Pancreas (tissue), 10 donors: Measurements from ENCODE around the gene DAAM2. TPM values are rescaled to one million over a fixed set of nuclear protein-coding genes. Genes with fewer than 3 reads are reported as not detected.
A peak's percentile ranks its signal among the peaks of the same experiment; 100 is the strongest.

Source experiments
- ATAC-seq, 4 donors: fragments of 200-7000 bp; cut with Tn5 transposase; one replicate each; pipeline versions ENCODE4 v1.8.0 to v1.9.1; 2020; ENCODE audit warnings: mild to moderate bottlenecking in 4 of 4, moderate library complexity in 4 of 4
- DNase-seq, 6 donors: peaks; one replicate each; pipeline ENCODE4 v3.0.0-alpha.2; 2020
- FAIRE-seq: peaks from 2 replicates; lab custom pipeline; 2012; peaks lifted over from hg19 to GRCh38; lab: Jason Lieb, UNC
- H3K27ac ChIP-seq, 4 donors: fragments of 200-600 bp; sonication (generic); 1 replicate in 3 of 4; 2 replicates in 1 of 4; pipeline versions ENCODE4 v1.5.0 to v1.8.0; 2020
- H3K27me3 ChIP-seq, 4 donors: fragments of 200-600 bp; one replicate each; pipeline ENCODE4 v1.8.0; 2021
- H3K36me3 ChIP-seq, 3 donors: fragments of 200-600 bp; sonication (generic) in 1 of 3; one replicate each; pipeline versions ENCODE4 v1.5.0 to v1.8.0; 2020 to 2021
- H3K4me1 ChIP-seq, 3 donors: fragments of 200-600 bp; one replicate each; pipeline ENCODE4 v1.8.0; 2021
- H3K4me3 ChIP-seq, 4 donors: fragments of 200-600 bp; sonication (generic) in 2 of 4; one replicate each; pipeline versions ENCODE4 v1.5.0 to v1.8.0; 2020 to 2021
- H3K9me3 ChIP-seq, 4 donors: fragments of 200-600 bp; one replicate each; pipeline ENCODE4 v1.8.0; 2021
- CTCF ChIP-seq, 4 donors: fragments of 200-600 bp; sonication (generic) in 3 of 4; IDR thresholded peaks; one replicate each; pipeline versions ENCODE4 v1.5.0 to v1.8.0; 2021; ENCODE audit warnings: antibody characterized with exemption in 4 of 4
- WGBS, 2 donors: extraction: QIAGEN DNeasy Blood & Tissue Kit; methylation state at CpG; one replicate each; pipeline ENCODE4 v1.1.7; 2013; 5-methylcytosine and 5-hydroxymethylcytosine counted together
- intact Hi-C, 3 donors: fragments of 100-400 bp; cut with DNase I; formaldehyde crosslinking; loops; one replicate each; pipeline versions ENCODE4 v1.11.1 to v1.14.2; 2022
- polyA plus RNA-seq, 2 donors: library from polyadenylated mRNA; stranded (reverse); fragments of 200-250 nt; gene quantifications; one replicate each; pipeline ENCODE4 v1.2.3, GENCODE V29; 2013
- total RNA-seq, 6 donors: library from RNA; stranded (reverse); fragmentation: NEBNext Ultra II Directional in 4 of 6; extraction: Animal tissue kit (Norgen Biotek cat#: 25700) in 4 of 6; gene quantifications; one replicate each; pipeline versions ENCODE4 v1.2.1 to v1.2.4, GENCODE V29; 2021 to 2023
- donor health status: healthy with polysubstance abuse.
- donor health status: DM: no; HTN: no; CAD: no; lungs with moderate emphysema.
- donor health status: DM: no; HTN: no; CAD: no.
- donor health status: control.
- donor health status: control.
- donor health status: Bipolar disorder and iron deficiency.
- donor health status: DM: yes; HTN: yes; CAD: no.
- donor health status: DM: no; HTN: no; CAD: no.
- donor health status: DM: no; HTN: no; CAD: no.
- donor health status: DM: yes; HTN: yes; CAD: no.

The DAAM2 gene
- total and polyA plus RNA-seq, 8 donors = 4.0 to 10.5 (median 7.2) TPM

DNA sequence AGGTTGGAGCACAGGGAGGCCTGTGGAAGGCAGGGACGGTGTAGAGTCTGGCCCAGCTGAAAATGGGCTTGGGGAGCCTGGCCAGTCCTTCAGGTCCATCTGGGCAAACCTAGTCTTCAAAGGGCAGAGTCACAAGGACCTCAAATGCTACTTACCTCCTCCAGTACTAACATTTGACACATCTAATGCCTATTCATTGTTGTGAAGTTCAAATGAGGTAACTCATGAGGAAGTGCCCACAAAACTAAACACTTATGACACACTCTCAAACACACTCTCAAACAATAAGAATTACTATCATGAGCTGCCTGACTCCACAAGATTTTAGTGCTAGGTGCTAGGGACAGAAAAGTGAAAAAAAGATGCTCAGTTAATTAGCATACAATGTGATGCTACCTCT, 27.1 kb downstream of the DAAM2 start:
- DNase-seq (no peak), FAIRE-seq (no peak), ATAC-seq (peak in 1 of 4 donors; percentile 30)
- H3K36me3 ChIP-seq = no peaks in the 10 kb centered on the region
- no peak overlapping the region for H3K27ac ChIP-seq
- no peaks in the 10 kb centered on the region for H3K4me1 ChIP-seq
- 87 to 94% methylated on average over 1 of the region's 1 CpG for WGBS, 2 donors
- no peak for TF ChIP-seq CTCF (IDR thresholded peaks at IDR 0.05)
- no peaks in the 10 kb centered on the region for H3K9me3 ChIP-seq
- H3K27me3 ChIP-seq = no peaks in the 10 kb centered on the region
- H3K4me3 ChIP-seq = no peak overlapping the region
- intact Hi-C loops = no loop called here

DNA sequence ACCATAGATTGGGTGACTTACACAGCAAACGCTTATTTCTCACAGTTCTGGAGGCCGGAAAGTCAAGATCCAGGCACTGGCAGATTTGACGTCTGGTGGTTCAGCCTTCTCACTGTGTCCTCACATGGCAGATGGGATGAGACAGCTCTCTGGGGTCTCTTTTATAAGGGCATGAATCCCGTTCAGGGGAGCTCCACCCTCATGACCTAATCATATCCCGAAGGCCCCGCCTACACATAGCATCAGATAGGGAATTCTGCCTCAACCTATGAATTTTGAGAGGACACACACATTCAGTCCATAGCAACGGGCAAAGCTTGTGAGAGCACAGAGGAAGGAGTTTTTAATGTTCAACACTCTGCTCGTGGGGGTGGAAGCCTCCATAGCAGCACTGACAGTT, 27.5 kb downstream of the DAAM2 start:
- WGBS, 2 donors = 79 to 82% methylated on average over 8 of the region's 8 CpGs
- no peaks in the 10 kb centered on the region for H3K4me1 ChIP-seq
- no peaks in the 10 kb centered on the region for H3K9me3 ChIP-seq
- no peaks in the 10 kb centered on the region for H3K36me3 ChIP-seq
- H3K27me3 ChIP-seq = no peaks in the 10 kb centered on the region
- DNase-seq (no peak), ATAC-seq (no peak), FAIRE-seq (no peak)
- intact Hi-C loops = no loop called here
- TF ChIP-seq CTCF (IDR thresholded peaks at IDR 0.05) = no peak
- no peak overlapping the region for H3K4me3 ChIP-seq
- no peak overlapping the region for H3K27ac ChIP-seq

- Histone ChIP-seq H3K36me3 (no peaks in the 10 kb centered on the region), H3K27me3 (no peaks in the 10 kb centered on the region), H3K27ac (no peak overlapping the region), H3K4me1 (no peaks in the 10 kb centered on the region), H3K4me3 (no peak overlapping the region), H3K9me3 (no peaks in the 10 kb centered on the region)
- no peak for FAIRE-seq
- no peak for DNase-seq
- intact Hi-C loops = no loop called here
- TF ChIP-seq CTCF (IDR thresholded peaks at IDR 0.05) = no peak
- ATAC-seq = no peak
These were observed 28.4 kb downstream of the DAAM2 start for GRCh38 chr6:39820553-39820952.

GRCh38 chr6:39821046-39821740, 29.0 kb downstream of the DAAM2 start:
- Histone ChIP-seq H3K36me3 (no peaks in the 10 kb centered on the region), H3K4me1 (no peaks in the 10 kb centered on the region), H3K27ac (peak overlapping the region in 1 of 4 donors; percentile 9), H3K27me3 (no peaks in the 10 kb centered on the region), H3K4me3 (no peak overlapping the region), H3K9me3 (no peaks in the 10 kb centered on the region)
- WGBS, 2 donors = 81 to 83% methylated on average over 5 of the region's 5 CpGs
- ATAC-seq (peak in 1 of 4 donors; percentile 19), FAIRE-seq (no peak), DNase-seq (no peak)
- intact Hi-C loops = no loop called here
- no peak for TF ChIP-seq CTCF (IDR thresholded peaks at IDR 0.05)

- no peak for FAIRE-seq
- no peaks in the 10 kb centered on the region for H3K36me3 ChIP-seq
- no peak for TF ChIP-seq CTCF (IDR thresholded peaks at IDR 0.05)
- no peaks in the 10 kb centered on the region for H3K4me1 ChIP-seq
- intact Hi-C loops = no loop called here
- DNase-seq = no peak
- ATAC-seq = peak in 2 of 4 donors; percentile 34 to 50
- H3K9me3 ChIP-seq = no peaks in the 10 kb centered on the region
- no peaks in the 10 kb centered on the region for H3K27me3 ChIP-seq
- H3K4me3 ChIP-seq = no peak overlapping the region
- WGBS, 2 donors = 88% methylated on average over 7 of the region's 7 CpGs
- no peak overlapping the region for H3K27ac ChIP-seq
These were observed 29.8 kb downstream of the DAAM2 start for GRCh38 chr6:39821742-39822532.
